Measurements from ENCODE around the gene AQP3. TPM values are rescaled to one million over a fixed set of nuclear protein-coding genes. Genes with fewer than 3 reads are reported as not detected.

The AQP3 gene
- total and polyA plus RNA-seq, 2 of the 8 experiments (the other 6 are each of a cell fraction or from before 2014, with no cell fraction given): 2.6 to 7.6 TPM

GRCh38 chr9:33468797-33469621 is 21.6 kb upstream of the AQP3 start:
- no peak for FAIRE-seq
- TF ChIP-seq MAFK (IDR thresholded peaks at IDR 0.05; ENCODE audit: low read depth, low read length) (no peak), JUN (IDR thresholded peaks at IDR 0.05; ENCODE audit: low read depth, low read length) (no peak), ATF3 (IDR thresholded peaks at IDR 0.05; ENCODE audit: insufficient read depth, low read depth, low read length) (no peak), TEAD4 (IDR thresholded peaks at IDR 0.05; ENCODE audit: low read depth, low read length) (no peak), SIN3A (conservative IDR thresholded peaks at IDR 0.05 in 1 of 2, IDR thresholded peaks at IDR 0.05 in 1 of 2; ENCODE audit: low read depth in 1 of 2, low read length in 2 of 2) (no peak)
- Histone ChIP-seq H3K56ac (replicated peaks; ENCODE audit: insufficient read length, low read depth, low read length) (no peak overlapping the region), H2BK5ac (ENCODE audit: low read depth, low read length) (no peak overlapping the region), H3K4me1 (replicated peaks in 1 of 4; ENCODE audit: control insufficient read depth in 3 of 4, insufficient read depth in 4 of 4, low read length in 3 of 4) (peaks cover 0 to 2% (median 0%) of the 10 kb centered on the region in 4 experiments; a peak in 1 of 7 replicates), H3K9ac (replicated peaks in 1 of 4; ENCODE audit: extremely low read depth in 1 of 4, low read depth in 3 of 4, low read length in 3 of 4) (no peak overlapping the region; a peak in 2 of 7 replicates), H3K23ac (ENCODE audit: insufficient read length) (no peak overlapping the region), H2BK120ac (replicated peaks; ENCODE audit: low read depth, low read length) (no peak overlapping the region), H2AK5ac (ENCODE audit: low read depth, low read length) (no peak overlapping the region), H3K36me3 (ENCODE audit: control insufficient read depth in 2 of 4, insufficient read depth in 4 of 4, low read length in 3 of 4) (peaks cover 44 to 61% (median 52%) of the 10 kb centered on the region in 4 experiments), H2AFZ (ENCODE audit: low read length) (no peak overlapping the region), H4K20me1 (replicated peaks in 1 of 2; ENCODE audit: control insufficient read depth in 1 of 2, insufficient read depth in 2 of 2, low read length in 2 of 2) (peaks cover 5 to 16% of the 10 kb centered on the region in 2 experiments), H3K27ac (ENCODE audit: low read depth, low read length) (no peak overlapping the region), H3K4me3 (ENCODE audit: extremely low read depth in 1 of 4, insufficient read depth in 2 of 4, low read depth in 3 of 4, low read length in 4 of 4) (no peak overlapping the region), H2BK20ac (ENCODE audit: low read length) (no peak overlapping the region), H2BK15ac (ENCODE audit: low read length) (no peak overlapping the region), H3K23me2 (ENCODE audit: low read depth, low read length) (peaks cover 8% of the 10 kb centered on the region; the same call in 1 of the 2 replicates), H3K4me2 (ENCODE audit: insufficient read depth in 1 of 2, low read depth in 2 of 2, low read length in 2 of 2) (no peak overlapping the region), H2BK12ac (ENCODE audit: low read depth, low read length) (no peak overlapping the region), H3K14ac (ENCODE audit: insufficient read length) (no peak overlapping the region), H3K4ac (replicated peaks; ENCODE audit: insufficient read length, low read depth, low read length) (no peak overlapping the region), H4K91ac (replicated peaks; ENCODE audit: insufficient read length, low read length) (no peak overlapping the region), H3K79me2 (ENCODE audit: control insufficient read depth in 1 of 2, insufficient read depth in 2 of 2, low read length in 2 of 2) (peaks cover 7 to 21% of the 10 kb centered on the region in 2 experiments), H3K18ac (ENCODE audit: extremely low read depth, low read length) (no peak overlapping the region), H3K9me3 (ENCODE audit: insufficient read depth in 2 of 2, low read depth in 1 of 2, low read length in 1 of 2) (no peaks in the 10 kb centered on the region), H4K5ac (ENCODE audit: insufficient read length, low read depth, low read length) (no peak overlapping the region), H3K27me3 (replicated peaks in 1 of 4; ENCODE audit: control insufficient read depth in 3 of 4, extremely low read depth in 1 of 4, insufficient read depth in 3 of 4, low read length in 3 of 4) (no peaks in the 10 kb centered on the region), H4K8ac (ENCODE audit: extremely low read depth, insufficient read depth, low read length) (no peak overlapping the region), H3K79me1 (ENCODE audit: low read depth, low read length) (peaks cover 5% of the 10 kb centered on the region; the same call in 1 of the 2 replicates)
- ChIA-PET POLR2A (ENCODE audit: partially characterized antibody) (interaction anchor here (1.6 to 3.7 kb wide), 2 partner anchors 10 to 11 kb away, joined by 4 to 19 read pairs; no protein-coding TSS in a partner anchor), CTCF (ENCODE audit: partially characterized antibody) (interaction anchor here (0.7 to 20.9 kb wide), 8 partner anchors 14 to 252 kb away, joined by 3 to 358 read pairs (median 5); partner anchors contain the start of gene AQP3)
- WGBS, 2 experiments (ENCODE audit: extremely low coverage in 1 of 2, insufficient coverage in 1 of 2, insufficient read length in 1 of 2, insufficient replicate concordance in 2 of 2, low coverage in 1 of 2, low lambda C conversion rate in 2 of 2, missing lambda C conversion rate in 1 of 2): 91% methylated on average over 21 of the region's 21 CpGs; no CpG with 5 or more reads in 1 of the 2 experiments
- DNase-seq (ENCODE audit: low read depth in 1 of 2, low spot score in 2 of 2): no peak
